Heart right ventricle (tissue), 16 donors: Measurements from ENCODE around the gene PLEKHG3. TPM values are rescaled to one million over a fixed set of nuclear protein-coding genes. Genes with fewer than 3 reads are reported as not detected.

Experiments
- ATAC-seq, 8 donors: fragments of 200-7000 bp; cut with Tn5 transposase; one replicate each; pipeline ENCODE4 v1.9.1; 2020; ENCODE audit warnings: mild to moderate bottlenecking in 8 of 8, moderate library complexity in 8 of 8, moderate number of reproducible peaks in 1 of 8
- DNase-seq, 2 donors: peaks; one replicate each; pipeline ENCODE4 v3.0.0-alpha.2; 2020
- H3K27ac ChIP-seq, 10 donors: fragments of 200-600 bp; sonication (generic) in 2 of 10; one replicate each; pipeline versions ENCODE4 v1.5.0 to v1.8.0; 2020 to 2022; ENCODE audit warnings: mild to moderate bottlenecking in 3 of 10
- H3K27me3 ChIP-seq, 7 donors: fragments of 200-600 bp; one replicate each; pipeline ENCODE4 v1.8.0; 2021 to 2022; ENCODE audit warnings: mild to moderate bottlenecking in 2 of 7
- H3K36me3 ChIP-seq, 9 donors: fragments of 200-600 bp; sonication (generic) in 1 of 9; one replicate each; pipeline versions ENCODE4 v1.5.0 to v1.8.0; 2020 to 2022; ENCODE audit warnings: mild to moderate bottlenecking in 2 of 9
- H3K4me1 ChIP-seq, 9 donors: fragments of 200-600 bp; sonication (generic) in 1 of 9; one replicate each; pipeline versions ENCODE4 v1.5.0 to v1.8.0; 2020 to 2022; ENCODE audit warnings: mild to moderate bottlenecking in 4 of 9
- H3K4me3 ChIP-seq, 10 donors: fragments of 200-600 bp; sonication (generic) in 2 of 10; one replicate each; pipeline versions ENCODE4 v1.5.0 to v1.8.0; 2020 to 2022; ENCODE audit warnings: mild to moderate bottlenecking in 7 of 10, moderate library complexity in 2 of 10
- H3K9me3 ChIP-seq, 11 donors: fragments of 200-600 bp in 10 of 11; sonication (generic) in 2 of 11; one replicate each; pipeline versions ENCODE4 v1.5.0 to v1.8.0; 2013 to 2022; ENCODE audit warnings: mild to moderate bottlenecking in 2 of 11, control low read depth in 1 of 11, moderate library complexity in 1 of 11
- CTCF ChIP-seq, 9 donors: fragments of 200-600 bp; sonication (generic) in 2 of 9; IDR thresholded peaks; one replicate each; pipeline versions ENCODE4 v1.5.0 to v1.8.0; 2021 to 2022; ENCODE audit warnings: antibody characterized with exemption in 9 of 9, mild to moderate bottlenecking in 5 of 9, moderate library complexity in 1 of 9
- WGBS, 2 donors: extraction: QIAGEN DNeasy Blood & Tissue Kit; methylation state at CpG; one replicate each; pipeline ENCODE4 v1.1.7; 2013; ENCODE audit warnings: inconsistent platforms in 1 of 2; 5-methylcytosine and 5-hydroxymethylcytosine counted together
- intact Hi-C, 10 donors: fragments of 100-400 bp; cut with DNase I; formaldehyde crosslinking; loops; one replicate each; pipeline versions ENCODE4 v1.11.1 to v1.14.2; 2022
- polyA plus RNA-seq, 2 donors: library from polyadenylated mRNA; stranded (reverse); fragments of 200-250 nt; gene quantifications; one replicate each; pipeline ENCODE4 v1.2.3, GENCODE V29; 2013
- total RNA-seq, 10 donors: library from RNA; stranded (reverse); fragmentation: NEBNext Ultra II Directional in 3 of 10; extraction: Animal tissue kit (Norgen Biotek cat#: 25700) in 3 of 10; gene quantifications; one replicate each; pipeline versions ENCODE4 v1.2.1 to v1.2.4, GENCODE V29; 2021 to 2023
- donor health status: Arrhythmogenic right ventricular cardiomyopathy.
- donor health status: ischemic (EF 13 %, LVEDD 7.1; RV severe dilation, severe dysfunction).
- donor health status: healthy with polysubstance abuse.
- donor health status: DM: no; HTN: yes; CAD: no.
- donor health status: DM: no; HTN: no; CAD: no.
- donor health status: ischemic (EF 25% LVEDD 6.9; RV normal size, moderate dysfunction).
- donor health status: ischemic (EF 25% LVEDD 5.7; RV mildly dilated, moderate dysfunction).
- donor health status: healthy.
- donor health status: DM: yes; HTN: yes; CAD: no.
- donor health status: Ischemic cardiomyopathy.
- donor health status: ischemic (EF 35%, LVEDD 5.7; RV mildly dilated, moderate dysfunction).
- donor health status: nonischemic (EF 11% LVEDD 7.7; RV severe dilation, severe dysfunction).
- donor health status: DM: yes; HTN: yes; CAD: no.
- donor health status: PGD.
- donor health status: ischemic (EF 29% LVEDD 5.4; RV normal size, mild dysfunction).
- donor health status: nonischemic (EF 23%, LVEDD 6.1; RV moderate dilation, normal function).

PLEKHG3 gene
- total and polyA plus RNA-seq, 12 donors = 5.0 to 25.5 (median 15.4) TPM

- no peak for TF ChIP-seq CTCF (IDR thresholded peaks at IDR 0.05)
- DNase-seq = no peak
- H3K4me1 ChIP-seq = peaks cover 29 to 87% (median 63%) of the 10 kb centered on the region in 9 donors
- WGBS, 2 donors = 45 to 47% methylated on average over 3 of the region's 3 CpGs
- H3K36me3 ChIP-seq = peaks cover 0 to 26% (median 16%) of the 10 kb centered on the region in 9 donors
- ATAC-seq = peak in 3 of 8 donors; percentile 10 to 29 (median 23)
- H3K4me3 ChIP-seq = no peak overlapping the region
- H3K27me3 ChIP-seq = no peaks in the 10 kb centered on the region
- no peaks in the 10 kb centered on the region for H3K9me3 ChIP-seq
- intact Hi-C loops = loop anchor here in 1 of 10 donors (5.0 kb wide), 1 partner anchor 37 kb away; no protein-coding TSS in a partner anchor
- peak overlapping the region in 6 of 10 donors; percentile 30 to 59 (median 40) for H3K27ac ChIP-seq
Measured at GRCh38 chr14:64725261-64725815, 21.1 kb downstream of the PLEKHG3 start.

- TF ChIP-seq CTCF (IDR thresholded peaks at IDR 0.05) = no peak
- Histone ChIP-seq H3K27me3 (no peaks in the 10 kb centered on the region), H3K36me3 (peaks cover 0 to 31% (median 21%) of the 10 kb centered on the region in 9 donors), H3K27ac (peak overlapping the region in 4 of 10 donors; percentile 25 to 49 (median 32)), H3K4me3 (no peak overlapping the region), H3K4me1 (peaks cover 29 to 81% (median 57%) of the 10 kb centered on the region in 9 donors), H3K9me3 (no peaks in the 10 kb centered on the region)
- no peak for DNase-seq
- intact Hi-C loops = loop anchor here in 1 of 10 donors (5.0 kb wide), 1 partner anchor 36 kb away; no protein-coding TSS in a partner anchor
- WGBS, 2 donors = 93 to 94% methylated on average over 6 of the region's 6 CpGs
- ATAC-seq = no peak
Measured at GRCh38 chr14:64725879-64726584, 21.8 kb downstream of the PLEKHG3 start.

GRCh38 chr14:64726585-64726890 is 22.3 kb downstream of the PLEKHG3 start:
- intact Hi-C loops = loop anchor here in 1 of 10 donors (5.0 kb wide), 1 partner anchor 36 kb away; no protein-coding TSS in a partner anchor
- Histone ChIP-seq H3K4me1 (peaks cover 24 to 75% (median 52%) of the 10 kb centered on the region in 9 donors), H3K27ac (peak overlapping the region in 1 of 10 donors; percentile 31), H3K4me3 (no peak overlapping the region), H3K27me3 (no peaks in the 10 kb centered on the region), H3K9me3 (no peaks in the 10 kb centered on the region), H3K36me3 (peaks cover 0 to 37% (median 26%) of the 10 kb centered on the region in 9 donors)
- no peak for TF ChIP-seq CTCF (IDR thresholded peaks at IDR 0.05)
- no peak for ATAC-seq
- 84 to 86% methylated on average over 5 of the region's 5 CpGs for WGBS, 2 donors
- no peak for DNase-seq

- ATAC-seq (no peak), DNase-seq (no peak)
- TF ChIP-seq CTCF (IDR thresholded peaks at IDR 0.05) = no peak
- peak overlapping the region in 1 of 10 donors; percentile 55 for H3K27ac ChIP-seq
- WGBS, 2 donors = 92 to 93% methylated on average over 22 of the region's 22 CpGs
- H3K9me3 ChIP-seq = no peaks in the 10 kb centered on the region
- H3K4me1 ChIP-seq = peaks cover 20 to 65% (median 42%) of the 10 kb centered on the region in 9 donors
- peaks cover 0 to 47% (median 28%) of the 10 kb centered on the region in 9 donors for H3K36me3 ChIP-seq
- H3K4me3 ChIP-seq = no peak overlapping the region
- intact Hi-C loops = loop anchor here in 1 of 10 donors (5.0 kb wide), 1 partner anchor 35 kb away; no protein-coding TSS in a partner anchor
- H3K27me3 ChIP-seq = no peaks in the 10 kb centered on the region
Measured at GRCh38 chr14:64727551-64728071, 23.4 kb downstream of the PLEKHG3 start.
